ENCODE measurements around the gene HHIPL2. TPM values are rescaled to one million over a fixed set of nuclear protein-coding genes. Genes with fewer than 3 reads are reported as not detected.

HHIPL2 gene
- total RNA-seq, 1 donor: 0.72 TPM

GRCh38 chr1:222530852-222531251 is 17.1 kb downstream of the HHIPL2 start:
- no peaks in the 10 kb centered on the region for H3K9me3 ChIP-seq (ENCODE audit: low read depth, low read length)
- no peak overlapping the region for H3K4me3 ChIP-seq (ENCODE audit: insufficient read depth, low read length)
- peaks cover 5% of the 10 kb centered on the region for H3K4me1 ChIP-seq (ENCODE audit: insufficient read depth, low read length)
- H3K4me2 ChIP-seq (ENCODE audit: insufficient read depth, low read length): no peak overlapping the region
- H3K79me2 ChIP-seq (ENCODE audit: insufficient read depth, low read length): no peaks in the 10 kb centered on the region
- H3K36me3 ChIP-seq (ENCODE audit: insufficient read depth, low read length): no peaks in the 10 kb centered on the region
- no peak overlapping the region for H3K27ac ChIP-seq (ENCODE audit: low read depth, low read length)
- DNase-seq (ENCODE audit: insufficient read length, low spot score, missing footprints): peak; percentile 50
- H4K20me1 ChIP-seq (ENCODE audit: insufficient read depth, low read length): no peaks in the 10 kb centered on the region
- H2AFZ ChIP-seq (ENCODE audit: low read length): no peak overlapping the region
- no peaks in the 10 kb centered on the region for H3K27me3 ChIP-seq (ENCODE audit: insufficient read depth, low read length)
- TF ChIP-seq CTCF (IDR thresholded peaks at IDR 0.05; ENCODE audit: extremely low read depth, low read depth, low read length): no peak

GRCh38 chr1:222529916-222530315 is 18.0 kb downstream of the HHIPL2 start:
- Histone ChIP-seq H3K79me2 (ENCODE audit: insufficient read depth, low read length) (no peaks in the 10 kb centered on the region), H3K36me3 (ENCODE audit: insufficient read depth, low read length) (no peaks in the 10 kb centered on the region), H3K27me3 (ENCODE audit: insufficient read depth, low read length) (no peaks in the 10 kb centered on the region), H2AFZ (ENCODE audit: low read length) (peak overlapping the region; percentile 70), H3K27ac (ENCODE audit: low read depth, low read length) (no peak overlapping the region), H4K20me1 (ENCODE audit: insufficient read depth, low read length) (no peaks in the 10 kb centered on the region), H3K4me2 (ENCODE audit: insufficient read depth, low read length) (no peak overlapping the region), H3K4me3 (ENCODE audit: insufficient read depth, low read length) (no peak overlapping the region), H3K9me3 (ENCODE audit: low read depth, low read length) (no peaks in the 10 kb centered on the region), H3K4me1 (ENCODE audit: insufficient read depth, low read length) (peaks cover 5% of the 10 kb centered on the region)
- TF ChIP-seq CTCF (IDR thresholded peaks at IDR 0.05; ENCODE audit: extremely low read depth, low read depth, low read length): no peak
- DNase-seq (ENCODE audit: insufficient read length, low spot score, missing footprints): no peak

- H3K79me2 ChIP-seq (ENCODE audit: insufficient read depth, low read length): no peaks in the 10 kb centered on the region
- H3K36me3 ChIP-seq (ENCODE audit: insufficient read depth, low read length): no peaks in the 10 kb centered on the region
- TF ChIP-seq CTCF (IDR thresholded peaks at IDR 0.05; ENCODE audit: extremely low read depth, low read depth, low read length): no peak
- no peak overlapping the region for H2AFZ ChIP-seq (ENCODE audit: low read length)
- H3K4me3 ChIP-seq (ENCODE audit: insufficient read depth, low read length): no peak overlapping the region
- H3K4me2 ChIP-seq (ENCODE audit: insufficient read depth, low read length): no peak overlapping the region
- H4K20me1 ChIP-seq (ENCODE audit: insufficient read depth, low read length): no peaks in the 10 kb centered on the region
- no peaks in the 10 kb centered on the region for H3K9me3 ChIP-seq (ENCODE audit: low read depth, low read length)
- H3K4me1 ChIP-seq (ENCODE audit: insufficient read depth, low read length): peaks cover 5% of the 10 kb centered on the region
- DNase-seq (ENCODE audit: insufficient read length, low spot score, missing footprints): no peak
- no peak overlapping the region for H3K27ac ChIP-seq (ENCODE audit: low read depth, low read length)
- no peaks in the 10 kb centered on the region for H3K27me3 ChIP-seq (ENCODE audit: insufficient read depth, low read length)
Observed at GRCh38 chr1:222529181-222529580, 18.7 kb downstream of the HHIPL2 start.

GRCh38 chr1:222525951-222526350 is 22.0 kb downstream of the HHIPL2 start:
- Histone ChIP-seq H3K79me2 (ENCODE audit: insufficient read depth, low read length) (no peaks in the 10 kb centered on the region), H2AFZ (ENCODE audit: low read length) (no peak overlapping the region), H3K9me3 (ENCODE audit: low read depth, low read length) (peaks cover 5% of the 10 kb centered on the region), H3K27me3 (ENCODE audit: insufficient read depth, low read length) (no peaks in the 10 kb centered on the region), H3K4me1 (ENCODE audit: insufficient read depth, low read length) (peaks cover 5% of the 10 kb centered on the region), H4K20me1 (ENCODE audit: insufficient read depth, low read length) (no peaks in the 10 kb centered on the region), H3K4me3 (ENCODE audit: insufficient read depth, low read length) (no peak overlapping the region), H3K4me2 (ENCODE audit: insufficient read depth, low read length) (no peak overlapping the region), H3K36me3 (ENCODE audit: insufficient read depth, low read length) (no peaks in the 10 kb centered on the region), H3K27ac (ENCODE audit: low read depth, low read length) (no peak overlapping the region)
- DNase-seq (ENCODE audit: insufficient read length, low spot score, missing footprints): no peak
- no peak for TF ChIP-seq CTCF (IDR thresholded peaks at IDR 0.05; ENCODE audit: extremely low read depth, low read depth, low read length)

Data from osteoblast (primary cell).